Mesenchymal stem cell (in vitro differentiated cells and primary cell): ENCODE data around the gene USP15.

Source experiments
- DNase-seq: peaks from one replicate; pipeline ENCODE4 v3.0.0-alpha.2; 2013
- H2AFZ ChIP-seq: one replicate; pipeline ENCODE4 v1.6.1; 2013; ENCODE audit warnings: low read depth, mild to moderate bottlenecking, control low read depth, inconsistent platforms, low read length, moderate library complexity
- H2AK5ac ChIP-seq: 2 replicates; pipeline ENCODE4 v1.6.1; 2013; ENCODE audit warnings: low read length, moderate library complexity, mild to moderate bottlenecking, inconsistent platforms; ENCODE audit not compliant: severe bottlenecking
- H2BK120ac ChIP-seq: one replicate; pipeline ENCODE4 v1.6.1; 2013; ENCODE audit warnings: low read depth, mild to moderate bottlenecking, inconsistent platforms, low read length, moderate library complexity
- H2BK12ac ChIP-seq, 2 experiments: one replicate each; pipeline ENCODE4 v1.6.1; 2013; ENCODE audit warnings: inconsistent platforms in 2 of 2, low read length in 2 of 2, mild to moderate bottlenecking in 2 of 2, moderate library complexity in 2 of 2, control low read depth in 1 of 2
- H2BK15ac ChIP-seq: one replicate; pipeline ENCODE4 v1.6.1; 2013; ENCODE audit warnings: mild to moderate bottlenecking, low read depth, inconsistent platforms; ENCODE audit not compliant: poor library complexity, severe bottlenecking
- H2BK5ac ChIP-seq: 2 replicates; pipeline ENCODE4 v1.6.1; 2013; ENCODE audit warnings: low read depth, mild to moderate bottlenecking, low read length, control low read depth, inconsistent platforms; ENCODE audit not compliant: poor library complexity, severe bottlenecking
- H3K14ac ChIP-seq, 2 experiments: one replicate each; pipeline ENCODE4 v1.6.1; 2013; ENCODE audit warnings: inconsistent platforms in 2 of 2, low read length in 2 of 2, control low read depth in 1 of 2, mild to moderate bottlenecking in 1 of 2, moderate library complexity in 1 of 2
- H3K18ac ChIP-seq, 2 experiments: one replicate each; pipeline ENCODE4 v1.6.1; 2013; ENCODE audit warnings: inconsistent platforms in 2 of 2, low read length in 2 of 2, control low read depth in 1 of 2, low read depth in 1 of 2, mild to moderate bottlenecking in 1 of 2
- H3K23ac ChIP-seq, 2 experiments: one replicate each; pipeline ENCODE4 v1.6.1; 2013; ENCODE audit warnings: inconsistent platforms in 2 of 2, low read length in 2 of 2, mild to moderate bottlenecking in 2 of 2, moderate library complexity in 2 of 2, control low read depth in 1 of 2
- H3K27ac ChIP-seq: 2 replicates; pipeline ENCODE4 v1.5.1; 2013; ENCODE audit warnings: mild to moderate bottlenecking, moderate library complexity, low read length, control low read depth, inconsistent platforms; ENCODE audit not compliant: poor library complexity, severe bottlenecking
- H3K27me3 ChIP-seq, 2 experiments: 2 replicates each; pipeline versions ENCODE4 v1.6.1 to v1.7.0; 2013; ENCODE audit warnings: low read length in 2 of 2, mild to moderate bottlenecking in 2 of 2, moderate library complexity in 2 of 2, control low read depth in 1 of 2, inconsistent platforms in 1 of 2; ENCODE audit not compliant: control insufficient read depth in 1 of 2, insufficient read depth in 1 of 2
- H3K36me3 ChIP-seq, 2 experiments: 2 replicates each; pipeline versions ENCODE4 v1.6.1 to v1.7.0; 2013; ENCODE audit warnings: low read length in 2 of 2, control low read depth in 1 of 2, inconsistent platforms in 1 of 2, low read depth in 1 of 2, mild to moderate bottlenecking in 1 of 2; ENCODE audit not compliant: insufficient read depth in 2 of 2, control insufficient read depth in 1 of 2
- H3K4ac ChIP-seq, 2 experiments: one replicate each; pipeline ENCODE4 v1.6.1; 2013; ENCODE audit warnings: inconsistent platforms in 2 of 2, low read length in 2 of 2, mild to moderate bottlenecking in 2 of 2, moderate library complexity in 2 of 2, control low read depth in 1 of 2, low read depth in 1 of 2
- H3K4me1 ChIP-seq: 2 replicates; pipeline ENCODE4 v1.6.1; 2013; ENCODE audit warnings: low read depth, low read length, control low read depth; ENCODE audit not compliant: control insufficient read depth, insufficient read depth
- H3K4me2 ChIP-seq: 2 replicates; pipeline ENCODE4 v1.6.1; 2013; ENCODE audit warnings: low read length, mild to moderate bottlenecking, inconsistent platforms; ENCODE audit not compliant: poor library complexity, severe bottlenecking
- H3K4me3 ChIP-seq, 2 experiments: 2 replicates each; pipeline versions ENCODE4 v1.5.1 to v1.7.0; 2013; ENCODE audit warnings: low read length in 2 of 2, mild to moderate bottlenecking in 2 of 2, control low read depth in 1 of 2, low read depth in 1 of 2; ENCODE audit not compliant: insufficient read depth in 1 of 2
- H3K79me1 ChIP-seq: replicated peaks from 2 replicates; pipeline ENCODE4 v1.6.1; 2013; ENCODE audit warnings: mild to moderate bottlenecking, control low read depth, low read length, inconsistent platforms; ENCODE audit not compliant: poor library complexity, severe bottlenecking
- H3K9ac ChIP-seq: 2 replicates; pipeline ENCODE4 v1.7.0; 2013; ENCODE audit warnings: mild to moderate bottlenecking, low read length, moderate library complexity
- H3K9me3 ChIP-seq: 2 replicates; pipeline ENCODE4 v1.7.0; 2013; ENCODE audit warnings: mild to moderate bottlenecking, low read length; ENCODE audit not compliant: control insufficient read depth
- H4K8ac ChIP-seq: one replicate; pipeline ENCODE4 v1.6.1; 2013; ENCODE audit warnings: inconsistent platforms, mild to moderate bottlenecking, low read length, moderate library complexity
- H4K91ac ChIP-seq: one replicate; pipeline ENCODE4 v1.6.1; 2013; ENCODE audit warnings: mild to moderate bottlenecking, low read length, inconsistent platforms
- WGBS: methylation state at CpG from one replicate; pipeline ENCODE4 v1.1.7; 2013; ENCODE audit warnings: mixed read lengths; 5-methylcytosine and 5-hydroxymethylcytosine counted together

Gene USP15

DNA sequence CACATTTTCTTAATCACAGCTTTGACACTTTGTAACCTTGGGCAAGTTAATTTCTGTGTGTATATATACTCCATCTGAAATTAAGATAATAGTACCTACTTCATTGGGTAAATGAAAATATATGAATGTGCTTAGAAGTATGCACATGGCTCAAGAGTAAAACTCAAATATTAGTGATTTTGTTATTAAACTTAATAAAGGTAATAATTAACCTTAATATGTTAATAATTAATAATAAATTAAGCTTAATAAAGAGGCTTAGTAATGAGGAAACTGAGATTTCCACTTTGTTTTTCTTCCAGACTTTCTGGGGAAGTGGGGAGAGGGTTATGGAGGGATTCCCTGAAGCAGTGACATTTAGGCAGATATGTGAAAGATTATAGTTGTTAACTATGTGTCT, 19.8 kb downstream of the USP15 start:
- H2BK5ac ChIP-seq, result no peak overlapping the region
- no peak overlapping the region for H2BK12ac ChIP-seq
- no peak overlapping the region for H3K9ac ChIP-seq
- H3K27ac ChIP-seq, result no peak overlapping the region
- no peak overlapping the region for H3K18ac ChIP-seq
- no peak overlapping the region for H3K14ac ChIP-seq
- H3K36me3 ChIP-seq, result no peaks in the 10 kb centered on the region
- H2AFZ ChIP-seq, result no peak overlapping the region
- peaks cover 9% of the 10 kb centered on the region for H3K79me1 ChIP-seq
- H2BK120ac ChIP-seq, result no peak overlapping the region
- no peaks in the 10 kb centered on the region for H3K4me1 ChIP-seq
- H2BK15ac ChIP-seq, result no peak overlapping the region
- no peaks in the 10 kb centered on the region for H3K27me3 ChIP-seq
- no peak overlapping the region for H3K23ac ChIP-seq
- H3K4me2 ChIP-seq, result no peak overlapping the region
- H3K9me3 ChIP-seq, result no peaks in the 10 kb centered on the region
- H2AK5ac ChIP-seq, result no peak overlapping the region
- no peak overlapping the region for H4K91ac ChIP-seq
- H4K8ac ChIP-seq, result no peak overlapping the region
- no peak for DNase-seq
- H3K4ac ChIP-seq, result no peak overlapping the region
- no peak overlapping the region for H3K4me3 ChIP-seq

DNA sequence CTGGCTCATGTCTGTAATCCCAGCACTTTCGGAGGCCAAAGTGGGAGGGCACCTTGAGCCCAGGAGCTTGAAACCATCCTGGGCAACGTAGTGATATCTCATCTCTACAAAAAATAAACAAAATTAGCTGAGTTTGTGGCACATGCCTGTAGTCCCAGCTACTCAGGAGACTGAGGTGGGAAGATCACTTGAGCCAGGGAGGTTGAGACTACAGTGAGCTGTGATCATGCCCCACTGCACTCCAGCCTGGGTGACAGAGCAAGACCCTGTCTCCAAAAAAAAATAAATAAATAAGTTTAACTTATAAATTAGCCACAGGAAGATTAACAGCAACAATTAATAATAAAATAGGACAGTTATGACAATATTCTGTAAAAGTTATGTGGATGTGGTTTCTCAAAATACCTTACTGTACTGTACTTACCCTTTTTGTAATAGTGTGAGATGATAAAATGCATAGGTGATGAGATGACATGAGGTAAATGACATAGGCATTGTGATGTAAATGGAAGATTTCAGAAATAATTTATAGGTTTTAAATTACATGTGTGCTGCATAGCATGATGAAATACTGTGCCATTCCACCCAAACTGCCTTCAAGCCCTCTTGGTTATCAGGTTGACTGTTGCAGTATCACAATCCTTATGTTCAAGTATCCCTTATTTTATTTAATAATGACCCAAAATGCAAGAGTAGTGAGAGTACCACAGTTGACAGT, 22.0 kb downstream of the USP15 start:
- Histone ChIP-seq H3K79me1 (peaks cover 8% of the 10 kb centered on the region), H2AFZ (no peak overlapping the region), H2AK5ac (no peak overlapping the region), H4K91ac (no peak overlapping the region), H3K23ac (no peak overlapping the region), H3K27me3 (no peaks in the 10 kb centered on the region), H2BK120ac (no peak overlapping the region), H3K9me3 (peaks cover 3% of the 10 kb centered on the region), H3K9ac (no peak overlapping the region), H3K14ac (no peak overlapping the region), H3K4me2 (no peak overlapping the region), H3K36me3 (no peaks in the 10 kb centered on the region), H2BK12ac (no peak overlapping the region), H4K8ac (no peak overlapping the region), H3K18ac (no peak overlapping the region), H2BK15ac (no peak overlapping the region), H3K4me1 (no peaks in the 10 kb centered on the region), H3K27ac (no peak overlapping the region), H3K4me3 (no peak overlapping the region), H3K4ac (no peak overlapping the region), H2BK5ac (no peak overlapping the region)
- DNase-seq, result no peak
- 87% methylated on average over 1 of the region's 2 CpGs for WGBS

DNA sequence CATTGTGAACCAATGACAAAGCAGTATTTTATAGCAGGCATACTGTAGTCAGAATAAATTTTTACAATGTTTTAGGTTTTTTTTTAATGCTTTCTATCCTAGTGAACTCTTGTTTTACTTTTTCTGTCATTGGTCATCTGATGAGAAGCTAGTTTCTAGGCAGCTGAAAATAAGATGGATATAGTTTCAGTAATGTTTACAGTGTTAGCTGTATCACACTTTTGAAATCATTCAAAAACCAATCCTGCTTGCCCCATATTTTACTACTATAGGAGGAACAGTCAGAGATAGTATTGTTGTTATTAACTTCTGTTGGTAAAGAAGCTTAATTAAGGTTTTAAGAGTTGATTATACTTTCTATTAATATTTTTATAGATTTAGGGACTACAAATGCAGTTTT, 24.5 kb downstream of the USP15 start:
- Histone ChIP-seq H4K8ac (no peak overlapping the region), H3K9ac (no peak overlapping the region), H2BK5ac (no peak overlapping the region), H3K4me2 (no peak overlapping the region), H3K9me3 (peaks cover 7% of the 10 kb centered on the region), H3K79me1 (peaks cover 8% of the 10 kb centered on the region), H3K4ac (no peak overlapping the region), H3K36me3 (no peaks in the 10 kb centered on the region), H3K4me3 (no peak overlapping the region), H2BK12ac (no peak overlapping the region), H3K18ac (no peak overlapping the region), H3K14ac (no peak overlapping the region), H3K27ac (no peak overlapping the region), H2BK15ac (no peak overlapping the region), H2AK5ac (no peak overlapping the region), H3K27me3 (no peaks in the 10 kb centered on the region), H2AFZ (no peak overlapping the region), H2BK120ac (no peak overlapping the region), H3K23ac (no peak overlapping the region), H4K91ac (no peak overlapping the region), H3K4me1 (no peaks in the 10 kb centered on the region)
- no peak for DNase-seq

- no peak overlapping the region for H3K4me3 ChIP-seq
- H3K27ac ChIP-seq, result no peak overlapping the region
- H3K4me1 ChIP-seq, result no peaks in the 10 kb centered on the region
- no peaks in the 10 kb centered on the region for H3K36me3 ChIP-seq
- no peak overlapping the region for H2AFZ ChIP-seq
- H3K4ac ChIP-seq, result no peak overlapping the region
- WGBS, result 100% methylated on average over 1 of the region's 1 CpG
- no peak overlapping the region for H3K4me2 ChIP-seq
- no peak overlapping the region for H2BK12ac ChIP-seq
- H3K18ac ChIP-seq, result no peak overlapping the region
- no peak overlapping the region for H4K8ac ChIP-seq
- no peak overlapping the region for H2BK15ac ChIP-seq
- peaks cover 5% of the 10 kb centered on the region for H3K79me1 ChIP-seq
- no peak overlapping the region for H4K91ac ChIP-seq
- DNase-seq, result no peak
- H3K23ac ChIP-seq, result no peak overlapping the region
- no peak overlapping the region for H2BK120ac ChIP-seq
- H2AK5ac ChIP-seq, result no peak overlapping the region
- H3K14ac ChIP-seq, result no peak overlapping the region
- H3K9me3 ChIP-seq, result peaks cover 12% of the 10 kb centered on the region
- H3K27me3 ChIP-seq, result no peaks in the 10 kb centered on the region
- no peak overlapping the region for H2BK5ac ChIP-seq
- H3K9ac ChIP-seq, result no peak overlapping the region
Measured at GRCh38 chr12:62285284-62285683, 25.1 kb downstream of the USP15 start.
